H1 (cell line): Measurements from ENCODE around the gene GABBR1. TPM values are rescaled to one million over a fixed set of nuclear protein-coding genes. Genes with fewer than 3 reads are reported as not detected.
A peak's percentile ranks its signal among the peaks of the same experiment; 100 is the strongest.

Experiments
- BACH1 ChIP-seq: IDR thresholded peaks from 2 replicates; pipeline ENCODE4 v1.6.1; 2012; ENCODE audit warnings: low read length, improper control_type of control experiment
- BRCA1 ChIP-seq: IDR thresholded peaks from 2 replicates; pipeline ENCODE4 v1.6.1; 2012; ENCODE audit warnings: low read depth, low read length, improper control_type of control experiment
- CREB1 ChIP-seq: IDR thresholded peaks from 2 replicates; pipeline ENCODE4 v1.6.1; 2012; ENCODE audit warnings: inconsistent platforms
- TAF7 ChIP-seq: optimal IDR thresholded peaks from 2 replicates; pipeline ENCODE3; 2011; ENCODE audit warnings: low read depth, mild to moderate bottlenecking, inconsistent platforms, low read length, moderate library complexity, borderline replicate concordance
- polyA plus RNA-seq, 7 experiments: library from polyadenylated mRNA; depleted of rRNA in 3 of 7; stranded (reverse) in 5 of 7; unstranded in 2 of 7; fragments of >200 nt in 5 of 7; fragments of 200-250 nt in 2 of 7; gene quantifications; 1 replicate in 5 of 7; 2 replicates in 1 of 7; 4 replicates in 1 of 7; pipeline versions ENCODE4 v1.2.1 to v1.2.3, GENCODE V29; 2011 to 2013; ENCODE audit warnings: missing spikeins in 2 of 7, mixed read lengths in 2 of 7
- total RNA-seq: library from RNA; stranded (reverse); fragmentation: NEBNext Ultra II Directional; extraction: Animal tissue kit (Norgen Biotek cat#: 25700); gene quantifications from 2 replicates; pipeline ENCODE4 v1.2.1, GENCODE V29; 2021
- TF ChIP-seq, protein P1 (sequence below), 3 experiments: IDR thresholded peaks; 1 replicate in 2 of 3; 2 replicates in 1 of 3; pipeline versions ENCODE4 v1.5.1 to v1.6.1; 2011; ENCODE audit warnings: low read length in 3 of 3, mild to moderate bottlenecking in 3 of 3, inconsistent platforms in 2 of 3, low read depth in 1 of 3, moderate library complexity in 1 of 3; ENCODE audit not compliant: insufficient read depth in 1 of 3; ENCODE audit errors: control extremely low read depth in 1 of 3
- TF ChIP-seq, protein P2 (sequence below): fragments of 300-600 bp; sonication (generic); IDR thresholded peaks from 2 replicates; pipeline ENCODE4 v1.7.1; 2012; ENCODE audit warnings: low read length, moderate library complexity, mild to moderate bottlenecking, inconsistent platforms; ENCODE audit not compliant: insufficient replicate concordance
- TF ChIP-seq, protein P3 (sequence below): IDR thresholded peaks from 2 replicates; pipeline ENCODE4 v1.6.1; 2012; ENCODE audit warnings: inconsistent platforms

GABBR1 gene
- total and polyA plus RNA-seq, 2 of the 8 experiments (the other 6 are each of a cell fraction or from before 2014, with no cell fraction given) = 75.9 to 78.3 TPM

- TF ChIP-seq TAF7 (peak; percentile 84), BRCA1 (no peak), CREB1 (peak; percentile 74; the same call in 1 of the 2 replicates), BACH1 (no peak)
- TF ChIP-seq, protein P1, sequence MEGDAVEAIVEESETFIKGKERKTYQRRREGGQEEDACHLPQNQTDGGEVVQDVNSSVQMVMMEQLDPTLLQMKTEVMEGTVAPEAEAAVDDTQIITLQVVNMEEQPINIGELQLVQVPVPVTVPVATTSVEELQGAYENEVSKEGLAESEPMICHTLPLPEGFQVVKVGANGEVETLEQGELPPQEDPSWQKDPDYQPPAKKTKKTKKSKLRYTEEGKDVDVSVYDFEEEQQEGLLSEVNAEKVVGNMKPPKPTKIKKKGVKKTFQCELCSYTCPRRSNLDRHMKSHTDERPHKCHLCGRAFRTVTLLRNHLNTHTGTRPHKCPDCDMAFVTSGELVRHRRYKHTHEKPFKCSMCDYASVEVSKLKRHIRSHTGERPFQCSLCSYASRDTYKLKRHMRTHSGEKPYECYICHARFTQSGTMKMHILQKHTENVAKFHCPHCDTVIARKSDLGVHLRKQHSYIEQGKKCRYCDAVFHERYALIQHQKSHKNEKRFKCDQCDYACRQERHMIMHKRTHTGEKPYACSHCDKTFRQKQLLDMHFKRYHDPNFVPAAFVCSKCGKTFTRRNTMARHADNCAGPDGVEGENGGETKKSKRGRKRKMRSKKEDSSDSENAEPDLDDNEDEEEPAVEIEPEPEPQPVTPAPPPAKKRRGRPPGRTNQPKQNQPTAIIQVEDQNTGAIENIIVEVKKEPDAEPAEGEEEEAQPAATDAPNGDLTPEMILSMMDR (IDR thresholded peaks at IDR 0.05; ENCODE audit: control extremely low read depth in 1 of 3, insufficient read depth in 1 of 3, low read depth in 1 of 3, low read length in 3 of 3) = no peak
- TF ChIP-seq, protein P2, sequence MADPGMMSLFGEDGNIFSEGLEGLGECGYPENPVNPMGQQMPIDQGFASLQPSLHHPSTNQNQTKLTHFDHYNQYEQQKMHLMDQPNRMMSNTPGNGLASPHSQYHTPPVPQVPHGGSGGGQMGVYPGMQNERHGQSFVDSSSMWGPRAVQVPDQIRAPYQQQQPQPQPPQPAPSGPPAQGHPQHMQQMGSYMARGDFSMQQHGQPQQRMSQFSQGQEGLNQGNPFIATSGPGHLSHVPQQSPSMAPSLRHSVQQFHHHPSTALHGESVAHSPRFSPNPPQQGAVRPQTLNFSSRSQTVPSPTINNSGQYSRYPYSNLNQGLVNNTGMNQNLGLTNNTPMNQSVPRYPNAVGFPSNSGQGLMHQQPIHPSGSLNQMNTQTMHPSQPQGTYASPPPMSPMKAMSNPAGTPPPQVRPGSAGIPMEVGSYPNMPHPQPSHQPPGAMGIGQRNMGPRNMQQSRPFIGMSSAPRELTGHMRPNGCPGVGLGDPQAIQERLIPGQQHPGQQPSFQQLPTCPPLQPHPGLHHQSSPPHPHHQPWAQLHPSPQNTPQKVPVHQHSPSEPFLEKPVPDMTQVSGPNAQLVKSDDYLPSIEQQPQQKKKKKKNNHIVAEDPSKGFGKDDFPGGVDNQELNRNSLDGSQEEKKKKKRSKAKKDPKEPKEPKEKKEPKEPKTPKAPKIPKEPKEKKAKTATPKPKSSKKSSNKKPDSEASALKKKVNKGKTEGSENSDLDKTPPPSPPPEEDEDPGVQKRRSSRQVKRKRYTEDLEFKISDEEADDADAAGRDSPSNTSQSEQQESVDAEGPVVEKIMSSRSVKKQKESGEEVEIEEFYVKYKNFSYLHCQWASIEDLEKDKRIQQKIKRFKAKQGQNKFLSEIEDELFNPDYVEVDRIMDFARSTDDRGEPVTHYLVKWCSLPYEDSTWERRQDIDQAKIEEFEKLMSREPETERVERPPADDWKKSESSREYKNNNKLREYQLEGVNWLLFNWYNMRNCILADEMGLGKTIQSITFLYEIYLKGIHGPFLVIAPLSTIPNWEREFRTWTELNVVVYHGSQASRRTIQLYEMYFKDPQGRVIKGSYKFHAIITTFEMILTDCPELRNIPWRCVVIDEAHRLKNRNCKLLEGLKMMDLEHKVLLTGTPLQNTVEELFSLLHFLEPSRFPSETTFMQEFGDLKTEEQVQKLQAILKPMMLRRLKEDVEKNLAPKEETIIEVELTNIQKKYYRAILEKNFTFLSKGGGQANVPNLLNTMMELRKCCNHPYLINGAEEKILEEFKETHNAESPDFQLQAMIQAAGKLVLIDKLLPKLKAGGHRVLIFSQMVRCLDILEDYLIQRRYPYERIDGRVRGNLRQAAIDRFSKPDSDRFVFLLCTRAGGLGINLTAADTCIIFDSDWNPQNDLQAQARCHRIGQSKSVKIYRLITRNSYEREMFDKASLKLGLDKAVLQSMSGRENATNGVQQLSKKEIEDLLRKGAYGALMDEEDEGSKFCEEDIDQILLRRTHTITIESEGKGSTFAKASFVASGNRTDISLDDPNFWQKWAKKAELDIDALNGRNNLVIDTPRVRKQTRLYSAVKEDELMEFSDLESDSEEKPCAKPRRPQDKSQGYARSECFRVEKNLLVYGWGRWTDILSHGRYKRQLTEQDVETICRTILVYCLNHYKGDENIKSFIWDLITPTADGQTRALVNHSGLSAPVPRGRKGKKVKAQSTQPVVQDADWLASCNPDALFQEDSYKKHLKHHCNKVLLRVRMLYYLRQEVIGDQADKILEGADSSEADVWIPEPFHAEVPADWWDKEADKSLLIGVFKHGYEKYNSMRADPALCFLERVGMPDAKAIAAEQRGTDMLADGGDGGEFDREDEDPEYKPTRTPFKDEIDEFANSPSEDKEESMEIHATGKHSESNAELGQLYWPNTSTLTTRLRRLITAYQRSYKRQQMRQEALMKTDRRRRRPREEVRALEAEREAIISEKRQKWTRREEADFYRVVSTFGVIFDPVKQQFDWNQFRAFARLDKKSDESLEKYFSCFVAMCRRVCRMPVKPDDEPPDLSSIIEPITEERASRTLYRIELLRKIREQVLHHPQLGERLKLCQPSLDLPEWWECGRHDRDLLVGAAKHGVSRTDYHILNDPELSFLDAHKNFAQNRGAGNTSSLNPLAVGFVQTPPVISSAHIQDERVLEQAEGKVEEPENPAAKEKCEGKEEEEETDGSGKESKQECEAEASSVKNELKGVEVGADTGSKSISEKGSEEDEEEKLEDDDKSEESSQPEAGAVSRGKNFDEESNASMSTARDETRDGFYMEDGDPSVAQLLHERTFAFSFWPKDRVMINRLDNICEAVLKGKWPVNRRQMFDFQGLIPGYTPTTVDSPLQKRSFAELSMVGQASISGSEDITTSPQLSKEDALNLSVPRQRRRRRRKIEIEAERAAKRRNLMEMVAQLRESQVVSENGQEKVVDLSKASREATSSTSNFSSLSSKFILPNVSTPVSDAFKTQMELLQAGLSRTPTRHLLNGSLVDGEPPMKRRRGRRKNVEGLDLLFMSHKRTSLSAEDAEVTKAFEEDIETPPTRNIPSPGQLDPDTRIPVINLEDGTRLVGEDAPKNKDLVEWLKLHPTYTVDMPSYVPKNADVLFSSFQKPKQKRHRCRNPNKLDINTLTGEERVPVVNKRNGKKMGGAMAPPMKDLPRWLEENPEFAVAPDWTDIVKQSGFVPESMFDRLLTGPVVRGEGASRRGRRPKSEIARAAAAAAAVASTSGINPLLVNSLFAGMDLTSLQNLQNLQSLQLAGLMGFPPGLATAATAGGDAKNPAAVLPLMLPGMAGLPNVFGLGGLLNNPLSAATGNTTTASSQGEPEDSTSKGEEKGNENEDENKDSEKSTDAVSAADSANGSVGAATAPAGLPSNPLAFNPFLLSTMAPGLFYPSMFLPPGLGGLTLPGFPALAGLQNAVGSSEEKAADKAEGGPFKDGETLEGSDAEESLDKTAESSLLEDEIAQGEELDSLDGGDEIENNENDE = no peak
- TF ChIP-seq, protein P3, sequence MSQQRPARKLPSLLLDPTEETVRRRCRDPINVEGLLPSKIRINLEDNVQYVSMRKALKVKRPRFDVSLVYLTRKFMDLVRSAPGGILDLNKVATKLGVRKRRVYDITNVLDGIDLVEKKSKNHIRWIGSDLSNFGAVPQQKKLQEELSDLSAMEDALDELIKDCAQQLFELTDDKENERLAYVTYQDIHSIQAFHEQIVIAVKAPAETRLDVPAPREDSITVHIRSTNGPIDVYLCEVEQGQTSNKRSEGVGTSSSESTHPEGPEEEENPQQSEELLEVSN = no peak
Measured at GRCh38 chr6:29627755-29628418, 5.1 kb downstream of the GABBR1 start (continued).
